ELF-1 (cell line): Measurements from ENCODE around the gene PHLDA2.

Source experiments
- DNase-seq: peaks from one replicate; pipeline ENCODE4 v3.0.0-alpha.2; 2016; ENCODE audit warnings: low read depth, low spot score

PHLDA2 gene, protein sequence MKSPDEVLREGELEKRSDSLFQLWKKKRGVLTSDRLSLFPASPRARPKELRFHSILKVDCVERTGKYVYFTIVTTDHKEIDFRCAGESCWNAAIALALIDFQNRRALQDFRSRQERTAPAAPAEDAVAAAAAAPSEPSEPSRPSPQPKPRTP

GRCh38 chr11:2928605-2929530 lies at the start of gene PHLDA2:
TSS of gene PHLDA2 (minus strand) at chr11:2929420. CDS start at chr11:2929364, 56 bp downstream.
- DNase-seq = no peak

DNA sequence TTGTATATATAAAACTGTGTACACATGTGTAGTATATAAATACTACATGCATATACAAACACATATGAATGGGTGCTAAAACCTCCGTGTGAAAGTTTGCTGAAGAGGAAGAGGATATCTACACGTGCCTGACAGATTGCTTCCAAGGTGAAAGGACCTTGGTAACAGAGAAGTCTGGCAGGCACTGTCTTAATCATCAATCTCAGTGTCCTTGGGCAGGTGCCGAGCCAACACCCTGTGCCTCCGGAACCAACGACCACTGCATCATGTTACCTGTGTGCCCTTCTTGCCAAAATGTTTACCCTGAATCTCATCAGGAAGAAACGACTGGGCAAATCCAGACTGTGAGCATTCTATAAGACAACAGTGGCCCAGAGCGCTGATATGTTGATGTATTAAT lies 47.9 kb upstream of the PHLDA2 start:
- no peak for DNase-seq

GRCh38 chr11:2976294-2977063 lies 47.3 kb upstream of the PHLDA2 start:
- DNase-seq = no peak

DNA sequence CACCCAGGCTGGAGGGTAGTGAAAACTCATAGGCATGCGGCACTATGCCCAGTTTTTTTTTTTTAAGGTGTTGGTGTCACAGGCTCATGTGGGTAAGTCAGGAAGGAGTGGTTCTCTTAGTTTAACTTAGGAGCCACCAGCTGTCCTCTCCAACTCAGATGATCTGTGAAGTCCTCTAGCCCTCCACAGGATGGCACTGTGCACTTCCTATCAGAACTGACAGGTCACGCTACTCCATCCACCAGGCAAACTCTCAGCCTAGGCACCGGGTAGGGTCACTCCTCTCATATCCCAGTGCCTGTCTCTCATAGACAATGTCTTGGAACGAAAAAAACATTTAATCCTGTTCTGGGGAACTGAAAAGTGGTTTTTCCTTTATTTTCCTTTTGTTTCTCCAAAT lies 46.4 kb upstream of the PHLDA2 start:
- DNase-seq = no peak

- no peak for DNase-seq
Observed at GRCh38 chr11:2974272-2974671, 45.1 kb upstream of the PHLDA2 start.

DNA sequence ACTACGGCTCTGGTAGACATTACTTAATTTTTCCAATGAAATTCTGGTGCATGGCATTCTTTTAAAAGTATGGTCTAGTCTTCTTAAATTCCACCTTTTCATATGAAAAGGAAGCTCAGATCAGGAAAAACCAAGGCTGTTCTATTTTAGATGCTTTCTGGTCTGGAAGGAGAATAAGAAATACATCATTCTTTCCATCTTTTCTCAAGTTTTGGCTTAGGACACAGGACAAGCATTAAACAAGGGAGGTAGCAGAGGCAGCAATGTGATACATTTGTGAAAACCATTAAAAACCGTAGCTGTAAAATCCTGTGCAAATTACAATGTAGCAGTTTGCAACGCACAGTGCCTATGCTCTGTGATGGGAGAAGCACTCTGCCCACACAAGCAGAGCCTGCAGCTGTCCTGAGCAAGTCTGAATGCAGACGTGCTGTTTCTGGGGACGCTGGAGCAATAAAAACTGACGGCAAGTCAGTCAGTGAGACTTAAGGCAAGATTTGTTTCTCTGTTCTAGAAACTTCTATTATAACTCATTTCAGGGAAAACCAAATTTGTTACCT lies 39.2 kb upstream of the PHLDA2 start:
- DNase-seq = no peak

GRCh38 chr11:2964782-2965181 lies 35.6 kb upstream of the PHLDA2 start:
- no peak for DNase-seq

DNA sequence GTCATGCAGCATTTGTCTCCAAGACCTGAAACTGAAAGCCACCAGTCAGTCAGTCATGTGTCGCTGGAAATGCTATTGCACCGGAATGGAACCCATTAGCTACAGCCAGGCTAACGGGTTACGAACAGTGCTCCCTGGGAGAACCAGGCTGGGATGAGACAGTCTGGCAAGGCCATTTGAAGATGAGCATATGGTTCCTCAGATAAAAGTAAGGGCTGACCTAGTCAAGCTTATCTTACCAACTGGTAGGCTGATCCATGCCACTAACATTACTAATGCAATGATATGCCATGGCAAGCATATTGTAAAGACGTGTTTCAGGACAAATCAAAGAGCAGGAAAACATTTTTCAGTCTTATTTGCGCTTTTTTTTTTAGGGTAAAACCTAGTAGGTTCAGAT lies 34.5 kb upstream of the PHLDA2 start:
- no peak for DNase-seq

DNA sequence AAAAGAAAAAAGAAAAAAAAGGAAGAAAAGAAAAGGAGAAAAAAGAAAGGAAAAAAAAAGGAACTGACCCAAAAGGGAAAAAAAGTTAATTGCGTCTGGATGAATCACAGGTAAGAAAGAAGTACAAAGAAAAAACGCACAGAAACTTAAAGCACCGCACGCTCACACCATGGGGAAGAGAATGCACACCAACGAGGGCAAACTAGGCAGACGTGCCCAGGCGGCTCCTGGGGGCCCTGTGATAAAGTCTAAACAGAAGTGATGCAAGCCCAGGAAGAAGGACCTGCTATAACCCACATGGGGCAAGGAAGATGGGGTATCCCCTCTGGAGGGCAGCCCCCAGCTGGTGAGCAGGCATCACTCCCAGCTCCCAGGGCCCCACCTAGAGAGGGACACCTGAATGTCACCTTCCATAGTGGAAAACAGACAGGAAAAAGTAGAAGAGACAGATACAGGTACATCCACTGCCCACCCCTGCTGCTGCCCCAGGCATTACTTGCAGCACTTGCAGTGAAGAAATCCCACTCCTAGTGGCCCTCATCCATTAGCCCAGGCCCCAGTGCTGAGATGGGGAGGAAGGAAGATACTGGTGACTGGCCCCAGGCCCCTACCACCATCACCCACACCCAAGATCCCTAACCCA lies 34.0 kb upstream of the PHLDA2 start:
- no peak for DNase-seq

DNA sequence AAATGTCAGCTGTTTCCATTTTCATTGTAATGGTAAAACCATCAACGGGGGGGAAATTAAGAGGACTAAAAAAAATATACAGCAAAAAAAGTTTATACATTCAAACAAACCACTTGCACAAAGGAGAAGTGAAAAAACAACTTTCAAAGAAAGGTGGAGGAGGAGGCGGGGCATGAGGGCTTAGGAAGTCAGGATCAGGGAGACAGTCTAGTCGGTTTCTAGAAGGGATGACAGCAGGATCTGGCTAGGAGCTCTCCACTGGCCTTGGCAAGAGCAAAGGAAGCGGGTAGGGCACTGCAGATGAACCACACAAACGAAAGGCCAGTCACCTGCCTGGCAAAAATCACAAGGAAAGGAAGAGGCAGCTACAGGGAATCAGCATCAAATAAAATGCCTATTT lies 31.9 kb upstream of the PHLDA2 start:
- no peak for DNase-seq

GRCh38 chr11:2960139-2960538 lies 30.9 kb upstream of the PHLDA2 start:
- DNase-seq = no peak

- no peak for DNase-seq
Observed at GRCh38 chr11:2958251-2958650, 29.0 kb upstream of the PHLDA2 start.

GRCh38 chr11:2955906-2956476 lies 26.8 kb upstream of the PHLDA2 start:
- peak; percentile 40 for DNase-seq

DNA sequence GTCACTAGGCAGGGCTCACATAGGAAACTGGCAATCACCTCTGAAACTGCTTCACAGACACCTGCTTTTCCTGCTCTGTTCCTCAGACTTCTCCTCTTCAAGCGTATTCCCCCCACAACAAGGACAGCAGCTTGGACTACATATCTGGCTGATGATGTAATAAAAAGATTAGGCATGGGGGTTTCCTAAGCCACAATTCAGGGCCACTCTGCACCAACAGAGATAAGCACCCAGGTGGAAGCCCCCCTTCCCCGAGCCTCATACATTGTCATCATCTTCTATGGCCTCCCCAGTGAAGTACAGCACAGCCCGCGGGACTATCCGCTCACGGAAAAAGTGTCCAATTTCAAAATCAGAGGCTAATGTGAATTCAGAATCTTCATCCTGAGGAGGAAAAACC lies 25.0 kb upstream of the PHLDA2 start:
- DNase-seq = no peak

DNA sequence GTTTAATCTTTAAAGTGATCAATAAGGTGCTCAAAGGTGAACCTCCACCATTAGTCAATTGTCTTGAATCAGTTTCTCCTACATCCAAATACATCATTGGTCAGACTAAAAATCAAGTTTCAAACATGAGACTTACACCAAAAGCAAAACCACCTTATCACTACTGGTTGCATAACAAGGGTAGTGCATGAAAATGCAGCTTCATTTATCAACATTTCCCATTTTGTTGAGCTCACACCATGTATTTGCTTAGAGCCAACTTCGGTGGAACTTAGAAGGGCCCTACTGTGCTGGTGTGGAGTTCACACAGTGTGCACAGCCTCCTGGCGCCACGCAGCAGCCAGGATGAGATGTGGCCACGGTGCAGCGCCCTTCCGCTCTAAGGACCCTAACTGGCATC lies 23.1 kb upstream of the PHLDA2 start:
- DNase-seq = no peak

DNA sequence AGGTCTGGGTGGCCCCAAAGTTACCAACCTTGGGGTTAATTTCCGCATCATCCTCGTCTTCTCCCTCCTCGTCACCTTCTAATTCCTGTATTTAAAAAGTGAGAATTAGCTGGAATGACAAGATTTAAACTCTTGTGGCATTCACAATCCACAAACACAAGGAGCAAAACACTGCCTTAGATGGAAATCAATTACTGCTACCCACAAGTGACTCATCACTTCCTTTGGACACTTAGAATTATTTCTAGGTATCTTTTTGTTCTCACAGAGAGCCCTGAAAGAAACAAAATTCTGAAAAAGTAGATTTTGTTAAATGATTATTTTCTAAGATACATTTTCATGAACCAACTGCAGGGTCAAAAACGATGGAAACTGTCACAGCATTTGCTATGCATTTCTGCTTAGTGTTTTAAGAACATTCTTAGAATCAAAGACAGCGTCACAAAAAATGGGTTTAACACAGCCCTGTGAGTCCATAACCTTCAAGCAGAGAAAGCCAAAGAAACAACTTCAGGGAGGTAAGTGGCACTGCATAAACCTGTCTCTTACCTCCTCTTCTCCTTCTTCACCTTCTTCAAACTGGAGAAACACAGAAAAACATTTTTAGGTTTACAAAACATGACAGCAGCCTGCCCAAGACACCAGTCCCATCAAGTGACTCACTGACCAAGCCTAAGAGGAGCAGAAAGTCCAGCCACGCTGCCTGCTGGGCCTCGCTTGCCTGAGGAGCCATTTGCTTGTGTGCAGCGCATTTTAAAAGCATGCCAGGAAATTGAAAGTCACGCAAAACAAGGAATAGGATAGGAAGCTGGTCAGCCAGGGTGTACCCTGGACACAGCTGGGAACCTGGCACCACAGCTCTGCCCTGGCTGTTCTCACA lies 22.3 kb upstream of the PHLDA2 start:
- DNase-seq = no peak

GRCh38 chr11:2950825-2951224 lies 21.6 kb upstream of the PHLDA2 start:
- DNase-seq = no peak

DNA sequence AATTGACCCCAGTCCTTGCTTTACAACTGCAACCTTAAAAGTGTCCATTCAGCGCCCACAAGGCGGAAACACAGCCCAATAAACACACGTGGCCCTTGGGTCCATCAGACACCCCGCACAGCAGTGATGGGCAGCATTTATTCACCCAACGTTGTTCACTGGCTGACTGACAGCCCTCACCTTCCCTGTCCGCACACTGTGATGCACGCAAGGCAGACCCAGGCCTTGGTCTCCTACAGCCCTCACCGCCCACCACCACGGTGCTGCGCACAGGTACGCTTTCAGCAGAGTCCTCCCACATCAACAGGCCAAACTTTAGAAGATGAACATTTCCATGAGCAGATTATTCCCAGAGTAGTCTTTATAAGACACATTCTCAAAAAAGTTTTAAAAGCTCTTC lies 20.7 kb upstream of the PHLDA2 start:
- DNase-seq = no peak

DNA sequence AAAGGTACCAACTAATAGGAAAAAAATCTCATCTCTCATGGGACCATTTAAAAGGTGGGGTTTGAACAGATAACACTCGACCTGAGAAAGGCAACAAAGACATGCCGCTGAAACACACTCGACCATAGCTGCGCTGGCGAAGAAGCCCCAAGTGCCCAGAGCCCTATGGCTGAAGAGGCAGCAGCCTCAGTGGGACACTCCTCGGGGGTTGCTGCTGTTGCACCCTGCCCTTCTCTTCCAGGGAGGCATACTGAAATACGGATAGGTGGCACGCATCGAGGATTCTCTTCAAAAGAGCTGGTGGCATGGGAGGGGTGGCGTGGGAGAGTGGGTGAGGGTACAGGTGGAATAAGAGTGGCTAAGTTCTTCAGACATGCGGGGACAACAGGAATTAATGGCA lies 18.5 kb upstream of the PHLDA2 start:
- DNase-seq = no peak

DNA sequence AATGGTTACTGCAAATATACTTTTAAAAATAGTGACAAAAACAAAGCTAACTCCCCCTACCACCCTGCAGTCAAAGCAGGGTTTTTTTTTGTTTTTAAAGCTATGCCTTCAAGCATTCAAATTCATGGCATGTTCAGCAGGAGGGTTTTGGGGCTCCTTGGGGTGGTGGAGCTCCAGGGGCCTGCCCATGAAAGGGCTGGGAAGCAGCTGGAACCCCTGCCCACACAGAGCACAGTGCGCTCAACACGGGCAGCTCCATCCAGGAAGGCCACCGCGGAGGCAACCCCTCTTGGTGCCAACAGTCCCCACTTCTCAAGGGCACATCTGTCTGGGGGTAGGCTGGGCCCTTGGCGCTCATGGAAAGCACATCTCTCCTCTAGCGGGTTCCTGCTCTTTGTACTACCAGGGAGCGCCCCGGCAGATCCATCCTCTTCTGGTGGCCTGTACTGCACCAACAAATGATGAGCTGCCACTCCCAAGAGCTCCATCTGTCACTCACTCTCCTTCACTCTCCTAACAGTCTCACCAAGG lies 16.6 kb upstream of the PHLDA2 start:
- DNase-seq = no peak
